PFSK-1 (cell line): Measurements from ENCODE around the gene GGA3.
A peak's percentile ranks its signal among the peaks of the same experiment; 100 is the strongest.

Experiments used
- FOXP2 ChIP-seq: optimal IDR thresholded peaks from 2 replicates; pipeline ENCODE3; 2011; ENCODE audit warnings: borderline replicate concordance, control low read depth, inconsistent platforms; ENCODE audit not compliant: insufficient read depth; ENCODE audit errors: extremely low read length, extremely low read depth
- POLR2AphosphoS5 ChIP-seq: IDR thresholded peaks from 2 replicates; pipeline ENCODE4 v1.6.1; 2012; ENCODE audit warnings: low read depth, mild to moderate bottlenecking, control low read depth, low read length, moderate library complexity
- REST ChIP-seq, 2 experiments: IDR thresholded peaks; 2 replicates each; pipeline versions ENCODE4 v1.6.1 to v1.8.0; 2011 to 2012; ENCODE audit warnings: low read depth in 2 of 2, low read length in 2 of 2, control low read depth in 1 of 2, inconsistent platforms in 1 of 2, mild to moderate bottlenecking in 1 of 2, moderate library complexity in 1 of 2; ENCODE audit not compliant: insufficient read depth in 1 of 2
- SIN3A ChIP-seq: IDR thresholded peaks from 2 replicates; pipeline ENCODE4 v1.6.1; 2012; ENCODE audit warnings: mild to moderate bottlenecking, low read length, moderate library complexity, borderline replicate concordance; ENCODE audit not compliant: insufficient read depth
- TAF1 ChIP-seq: IDR thresholded peaks from 2 replicates; pipeline ENCODE4 v1.6.1; 2012; ENCODE audit warnings: low read length, control low read depth, borderline replicate concordance; ENCODE audit not compliant: insufficient read depth

- TF ChIP-seq SIN3A (no peak), TAF1 (peak; percentile 40; the same call in 1 of the 2 replicates), REST (IDR thresholded peaks at IDR 0.05; ENCODE audit: insufficient read depth in 1 of 2, low read depth in 2 of 2, low read length in 2 of 2) (no peak), POLR2AphosphoS5 (no peak), FOXP2 (no peak)
Measured at GRCh38 chr17:75270966-75271232, 9.5 kb upstream of the GGA3 start, which contains the start of gene MIF4GD.
